ENCODE measurements around the gene GRK1. TPM values are rescaled to one million over a fixed set of nuclear protein-coding genes. Genes with fewer than 3 reads are reported as not detected.
"Not testable (repeated sequence)": the region's sequence is repeated elsewhere in the genome, so short reads cannot be mapped to it uniquely, and the experiment has no call there.

GRK1 gene
- total RNA-seq, 1 donor from 2014 or later, result 1.1 TPM

DNA sequence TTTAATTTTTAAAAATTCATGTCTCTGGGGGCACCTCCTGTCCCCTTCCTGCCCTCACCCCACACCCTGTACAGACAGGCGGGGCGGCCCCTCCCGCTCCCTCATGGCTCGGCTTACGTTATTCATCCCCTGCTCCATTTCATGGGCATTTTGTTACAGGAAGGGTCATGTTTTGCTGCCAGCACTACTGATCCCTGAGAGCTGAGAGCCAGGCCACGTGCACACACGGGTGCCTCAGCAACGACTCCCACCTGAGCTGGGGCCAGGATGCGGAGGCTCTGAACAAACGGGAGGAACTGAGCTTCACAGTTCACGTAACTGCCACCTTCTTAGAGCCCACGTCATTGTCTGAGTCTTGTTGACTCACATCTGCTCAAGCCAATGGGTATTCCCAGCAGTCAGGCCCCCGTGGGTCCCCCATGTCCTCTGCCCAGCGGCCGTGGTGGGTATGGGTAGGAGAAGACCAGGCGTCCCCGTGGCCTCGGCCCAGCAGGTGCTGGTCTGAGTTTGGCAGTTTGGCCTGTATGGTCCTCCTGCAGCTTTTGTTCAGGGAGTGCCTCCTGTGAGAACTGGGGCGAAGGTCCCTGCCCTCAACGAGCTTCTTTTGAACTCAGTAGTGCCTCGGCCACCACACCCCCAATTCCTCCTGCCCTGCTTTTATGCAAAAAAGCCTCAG lies 75.6 kb downstream of the GRK1 start:
- Mint-ChIP-seq H3K4me3 (ENCODE audit: low read depth) (no peak overlapping the region), H3K36me3 (ENCODE audit: insufficient read depth) (no peaks in the 10 kb centered on the region), H3K9me3 (ENCODE audit: low read depth) (no peaks in the 10 kb centered on the region), H3K27ac (no peak overlapping the region), H3K4me1 (ENCODE audit: low read depth) (peaks cover 10% of the 10 kb centered on the region), H3K27me3 (peaks cover 2% of the 10 kb centered on the region)
- TF ChIP-seq, protein P1, sequence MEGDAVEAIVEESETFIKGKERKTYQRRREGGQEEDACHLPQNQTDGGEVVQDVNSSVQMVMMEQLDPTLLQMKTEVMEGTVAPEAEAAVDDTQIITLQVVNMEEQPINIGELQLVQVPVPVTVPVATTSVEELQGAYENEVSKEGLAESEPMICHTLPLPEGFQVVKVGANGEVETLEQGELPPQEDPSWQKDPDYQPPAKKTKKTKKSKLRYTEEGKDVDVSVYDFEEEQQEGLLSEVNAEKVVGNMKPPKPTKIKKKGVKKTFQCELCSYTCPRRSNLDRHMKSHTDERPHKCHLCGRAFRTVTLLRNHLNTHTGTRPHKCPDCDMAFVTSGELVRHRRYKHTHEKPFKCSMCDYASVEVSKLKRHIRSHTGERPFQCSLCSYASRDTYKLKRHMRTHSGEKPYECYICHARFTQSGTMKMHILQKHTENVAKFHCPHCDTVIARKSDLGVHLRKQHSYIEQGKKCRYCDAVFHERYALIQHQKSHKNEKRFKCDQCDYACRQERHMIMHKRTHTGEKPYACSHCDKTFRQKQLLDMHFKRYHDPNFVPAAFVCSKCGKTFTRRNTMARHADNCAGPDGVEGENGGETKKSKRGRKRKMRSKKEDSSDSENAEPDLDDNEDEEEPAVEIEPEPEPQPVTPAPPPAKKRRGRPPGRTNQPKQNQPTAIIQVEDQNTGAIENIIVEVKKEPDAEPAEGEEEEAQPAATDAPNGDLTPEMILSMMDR (IDR thresholded peaks at IDR 0.05; ENCODE audit: unreplicated experiment), result no peak
- DNase-seq (ENCODE audit: low spot score, unreplicated experiment), result no peak

GRCh38 chr13:113743366-113744195 lies 76.6 kb downstream of the GRK1 start:
- Mint-ChIP-seq H3K4me1 (ENCODE audit: low read depth) (peaks cover 10% of the 10 kb centered on the region), H3K36me3 (ENCODE audit: insufficient read depth) (no peaks in the 10 kb centered on the region), H3K27me3 (peaks cover 2% of the 10 kb centered on the region), H3K9me3 (ENCODE audit: low read depth) (no peaks in the 10 kb centered on the region), H3K4me3 (ENCODE audit: low read depth) (no peak overlapping the region), H3K27ac (no peak overlapping the region)
- TF ChIP-seq, protein P1 (IDR thresholded peaks at IDR 0.05; ENCODE audit: unreplicated experiment), result no peak
- DNase-seq (ENCODE audit: low spot score, unreplicated experiment), result no peak

GRCh38 chr13:113744197-113745000 lies 77.4 kb downstream of the GRK1 start:
- H3K27ac Mint-ChIP-seq, result no peak overlapping the region
- H3K27me3 Mint-ChIP-seq, result peaks cover 2% of the 10 kb centered on the region
- H3K36me3 Mint-ChIP-seq (ENCODE audit: insufficient read depth), result no peaks in the 10 kb centered on the region
- H3K4me1 Mint-ChIP-seq (ENCODE audit: low read depth), result peaks cover 10% of the 10 kb centered on the region
- no peak for DNase-seq (ENCODE audit: low spot score, unreplicated experiment)
- H3K4me3 Mint-ChIP-seq (ENCODE audit: low read depth), result no peak overlapping the region
- H3K9me3 Mint-ChIP-seq (ENCODE audit: low read depth), result no peaks in the 10 kb centered on the region
- TF ChIP-seq, protein P1 (IDR thresholded peaks at IDR 0.05; ENCODE audit: unreplicated experiment), result no peak

GRCh38 chr13:113745059-113745458 lies 78.0 kb downstream of the GRK1 start:
- Mint-ChIP-seq H3K27me3 (peaks cover 2% of the 10 kb centered on the region), H3K4me1 (ENCODE audit: low read depth) (peaks cover 10% of the 10 kb centered on the region), H3K4me3 (ENCODE audit: low read depth) (no peak overlapping the region), H3K27ac (no peak overlapping the region), H3K36me3 (ENCODE audit: insufficient read depth) (no peaks in the 10 kb centered on the region), H3K9me3 (ENCODE audit: low read depth) (no peaks in the 10 kb centered on the region)
- DNase-seq (ENCODE audit: low spot score, unreplicated experiment), result no peak
- TF ChIP-seq, protein P1 (IDR thresholded peaks at IDR 0.05; ENCODE audit: unreplicated experiment), result no peak

DNA sequence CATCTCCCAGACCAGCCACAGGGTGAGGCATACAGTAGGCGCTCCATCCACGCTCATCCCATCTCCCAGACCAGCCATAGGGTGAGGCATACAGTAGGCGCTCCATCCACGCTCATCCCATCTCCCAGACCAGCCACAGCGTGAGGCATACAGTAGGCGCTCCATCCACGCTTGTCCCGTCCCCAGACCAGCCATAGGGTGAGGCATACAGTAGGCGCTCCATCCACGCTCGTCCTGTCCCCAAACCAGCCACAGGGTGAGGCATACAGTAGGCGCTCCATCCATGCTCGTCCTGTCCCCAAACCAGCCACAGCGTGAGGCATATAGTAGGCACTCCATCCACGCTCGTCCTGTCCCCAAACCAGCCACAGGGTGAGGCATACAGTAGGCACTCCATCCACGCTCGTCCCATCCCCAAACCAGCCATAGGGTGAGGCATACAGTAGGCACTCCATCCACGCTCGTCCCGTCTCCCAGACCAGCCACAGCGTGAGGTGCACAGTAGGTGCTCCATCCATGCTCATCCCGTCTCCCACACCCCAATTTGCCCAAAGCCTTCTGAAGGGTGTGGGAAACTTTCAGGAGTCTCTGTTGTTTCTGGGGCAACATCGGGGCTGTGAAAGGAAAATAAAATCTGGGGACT lies 78.6 kb downstream of the GRK1 start:
- DNase-seq (ENCODE audit: low spot score, unreplicated experiment); H3K27me3 Mint-ChIP-seq; H3K36me3 Mint-ChIP-seq (ENCODE audit: insufficient read depth); H3K27ac Mint-ChIP-seq; H3K4me3 Mint-ChIP-seq (ENCODE audit: low read depth); H3K9me3 Mint-ChIP-seq (ENCODE audit: low read depth): not testable (repeated sequence)
- H3K4me1 Mint-ChIP-seq (ENCODE audit: low read depth), result peaks cover 10% of the 10 kb centered on the region

Measured in progenitor cell of endocrine pancreas (in vitro differentiated cells).